GM23248 (cell line): ENCODE data around the gene EXD3.

Source experiments
- EZH2 ChIP-seq: fragments of 200-600 bp; sonication (generic); IDR thresholded peaks from 2 replicates; pipeline ENCODE4 v1.6.1; 2018; ENCODE audit warnings: antibody characterized with exemption, mild to moderate bottlenecking; ENCODE audit not compliant: insufficient read depth, poor library complexity, severe bottlenecking
- EZH2phosphoT487 ChIP-seq: fragments of 200-600 bp; sonication (generic); IDR thresholded peaks from 2 replicates; pipeline ENCODE4 v1.6.1; 2018; ENCODE audit warnings: antibody characterized with exemption, moderate library complexity, mild to moderate bottlenecking, low read depth; ENCODE audit not compliant: insufficient read depth

- TF ChIP-seq EZH2: no peak
- TF ChIP-seq EZH2phosphoT487: no peak
Measured at GRCh38 chr9:137381501-137382443, 41.2 kb downstream of the EXD3 start.
